Adrenal gland (tissue), 12 donors: ENCODE measurements around the gene ARAP2. TPM values are rescaled to one million over a fixed set of nuclear protein-coding genes. Genes with fewer than 3 reads are reported as not detected.

Experiments used
- DNase-seq, 7 donors: peaks; one replicate each; pipeline ENCODE4 v3.0.0-alpha.2; 2019 to 2020
- H3K27ac ChIP-seq, 5 donors: fragments of 200-600 bp; sonication (generic) in 4 of 5; 1 replicate in 3 of 5; 2 replicates in 2 of 5; pipeline versions ENCODE4 v1.5.1 to v1.8.0; 2016 to 2020; ENCODE audit warnings: mild to moderate bottlenecking in 1 of 5
- H3K27me3 ChIP-seq: fragments of 200-600 bp; 2 replicates; pipeline ENCODE4 v1.8.0; 2021
- H3K36me3 ChIP-seq, 2 donors: fragments of 200-600 bp; replicated peaks in 1 of 2; 1 replicate in 1 of 2; 2 replicates in 1 of 2; pipeline versions ENCODE4 v1.5.1 to v1.8.0; 2018 to 2022
- H3K4me1 ChIP-seq, 2 donors: fragments of 200-600 bp; replicated peaks in 1 of 2; 1 replicate in 1 of 2; 2 replicates in 1 of 2; pipeline versions ENCODE4 v1.5.1 to v1.8.0; 2018 to 2021
- H3K4me3 ChIP-seq, 4 donors: fragments of 200-600 bp; sonication (generic) in 3 of 4; one replicate each; pipeline ENCODE4 v1.5.1; 2016 to 2018
- H3K9me3 ChIP-seq, 3 donors: fragments of 200-600 bp; sonication (generic) in 1 of 3; replicated peaks in 1 of 3; 1 replicate in 2 of 3; 2 replicates in 1 of 3; pipeline versions ENCODE4 v1.5.1 to v1.8.0; 2016 to 2021
- POLR2A ChIP-seq, 2 donors: fragments of 450-650 bp; IDR thresholded peaks; one replicate each; pipeline ENCODE4 v1.6.1; 2017; ENCODE audit warnings: antibody characterized with exemption in 2 of 2, mild to moderate bottlenecking in 2 of 2, moderate library complexity in 1 of 2
- WGBS, 4 donors: extraction: QIAGEN DNeasy Blood & Tissue Kit in 2 of 4; methylation state at CpG; one replicate each; pipeline versions ENCODE4 v1.1.5 to v1.1.7; 2013 to 2017; 5-methylcytosine and 5-hydroxymethylcytosine counted together
- intact Hi-C, 2 donors: fragments of 100-400 bp; cut with DNase I; formaldehyde crosslinking; loops; one replicate each; pipeline versions ENCODE4 v1.14.1 to v1.15.0; 2022 to 2023
- polyA plus RNA-seq, 3 donors: library from polyadenylated mRNA; stranded (reverse); fragments of 200-250 nt in 2 of 3; fragments of 350-450 nt in 1 of 3; fragmentation: Illumina TruSeq in 1 of 3; extraction: RNeasy Lipid Tissue Mini Kit (QIAGEN cat#74804) in 1 of 3; gene quantifications; one replicate each; pipeline ENCODE4 v1.2.3, GENCODE V29; 2013 to 2014
- total RNA-seq, 9 donors: library from RNA; depleted of rRNA in 4 of 9; stranded (reverse); fragments of >200 nt in 4 of 9; fragments of 120-200 nt in 1 of 9; fragmentation: NEBNext Ultra II Directional in 1 of 9; extraction: Animal tissue kit (Norgen Biotek cat#: 25700) in 1 of 9; gene quantifications; one replicate each; pipeline versions ENCODE4 v1.1.0 to v1.2.4, GENCODE V29; 2013 to 2023
- TF ChIP-seq, protein P1 (sequence below), 6 experiments: fragments of 450-650 bp in 4 of 6; fragments of 200-600 bp in 2 of 6; sonication (generic) in 1 of 6; IDR thresholded peaks; 1 replicate in 5 of 6; 2 replicates in 1 of 6; pipeline versions ENCODE4 v1.5.1 to v1.8.0; 2016 to 2021; ENCODE audit warnings: antibody characterized with exemption in 6 of 6, mild to moderate bottlenecking in 2 of 6, moderate library complexity in 1 of 6
- donor health status: healthy with polysubstance abuse.
- donor health status: Bipolar disorder and iron deficiency.
- donor health status: DM: yes; HTN: yes; CAD: no.
- donor health status: DM: no; HTN: no; CAD: no.
- donor health status: DM: no; HTN: no; CAD: no.
- donor health status: DM: yes; HTN: yes; CAD: no.

ARAP2 gene
- total and polyA plus RNA-seq, 12 donors, result 0.81 to 23.7 (median 4.4) TPM

DNA sequence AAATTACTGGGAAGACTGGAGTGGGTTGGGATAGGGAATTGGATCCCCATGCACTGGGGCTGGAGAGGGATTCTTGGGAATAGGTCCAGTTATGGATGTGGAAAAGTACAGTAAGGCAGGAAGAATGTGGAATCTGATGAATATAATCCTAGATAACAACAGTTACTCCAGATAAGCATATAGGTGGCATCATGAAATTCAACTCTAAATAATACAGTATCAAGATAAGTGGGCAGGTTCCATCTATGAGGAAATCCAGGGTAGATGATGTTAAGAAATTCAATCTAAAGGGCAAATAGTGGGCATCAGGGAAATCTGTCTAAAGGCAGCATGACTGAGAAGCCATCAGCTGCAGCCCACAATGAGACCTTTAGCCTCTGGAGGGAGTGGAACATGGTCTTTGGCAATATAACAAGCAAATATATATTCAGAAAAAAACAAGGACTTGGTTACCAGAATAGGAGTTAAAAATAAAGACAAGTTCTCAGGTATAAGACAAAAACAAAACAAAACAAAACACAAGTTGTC lies 38.3 kb upstream of the ARAP2 start:
- Histone ChIP-seq H3K27me3 (no peaks in the 10 kb centered on the region), H3K27ac (no peak overlapping the region), H3K4me3 (no peak overlapping the region), H3K9me3 (no peaks in the 10 kb centered on the region), H3K36me3 (no peaks in the 10 kb centered on the region), H3K4me1 (no peaks in the 10 kb centered on the region)
- DNase-seq, result no peak
- no peak for TF ChIP-seq POLR2A (IDR thresholded peaks at IDR 0.05)
- TF ChIP-seq, protein P1, sequence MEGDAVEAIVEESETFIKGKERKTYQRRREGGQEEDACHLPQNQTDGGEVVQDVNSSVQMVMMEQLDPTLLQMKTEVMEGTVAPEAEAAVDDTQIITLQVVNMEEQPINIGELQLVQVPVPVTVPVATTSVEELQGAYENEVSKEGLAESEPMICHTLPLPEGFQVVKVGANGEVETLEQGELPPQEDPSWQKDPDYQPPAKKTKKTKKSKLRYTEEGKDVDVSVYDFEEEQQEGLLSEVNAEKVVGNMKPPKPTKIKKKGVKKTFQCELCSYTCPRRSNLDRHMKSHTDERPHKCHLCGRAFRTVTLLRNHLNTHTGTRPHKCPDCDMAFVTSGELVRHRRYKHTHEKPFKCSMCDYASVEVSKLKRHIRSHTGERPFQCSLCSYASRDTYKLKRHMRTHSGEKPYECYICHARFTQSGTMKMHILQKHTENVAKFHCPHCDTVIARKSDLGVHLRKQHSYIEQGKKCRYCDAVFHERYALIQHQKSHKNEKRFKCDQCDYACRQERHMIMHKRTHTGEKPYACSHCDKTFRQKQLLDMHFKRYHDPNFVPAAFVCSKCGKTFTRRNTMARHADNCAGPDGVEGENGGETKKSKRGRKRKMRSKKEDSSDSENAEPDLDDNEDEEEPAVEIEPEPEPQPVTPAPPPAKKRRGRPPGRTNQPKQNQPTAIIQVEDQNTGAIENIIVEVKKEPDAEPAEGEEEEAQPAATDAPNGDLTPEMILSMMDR (IDR thresholded peaks at IDR 0.05), result no peak
- intact Hi-C loops, result no loop called here

DNA sequence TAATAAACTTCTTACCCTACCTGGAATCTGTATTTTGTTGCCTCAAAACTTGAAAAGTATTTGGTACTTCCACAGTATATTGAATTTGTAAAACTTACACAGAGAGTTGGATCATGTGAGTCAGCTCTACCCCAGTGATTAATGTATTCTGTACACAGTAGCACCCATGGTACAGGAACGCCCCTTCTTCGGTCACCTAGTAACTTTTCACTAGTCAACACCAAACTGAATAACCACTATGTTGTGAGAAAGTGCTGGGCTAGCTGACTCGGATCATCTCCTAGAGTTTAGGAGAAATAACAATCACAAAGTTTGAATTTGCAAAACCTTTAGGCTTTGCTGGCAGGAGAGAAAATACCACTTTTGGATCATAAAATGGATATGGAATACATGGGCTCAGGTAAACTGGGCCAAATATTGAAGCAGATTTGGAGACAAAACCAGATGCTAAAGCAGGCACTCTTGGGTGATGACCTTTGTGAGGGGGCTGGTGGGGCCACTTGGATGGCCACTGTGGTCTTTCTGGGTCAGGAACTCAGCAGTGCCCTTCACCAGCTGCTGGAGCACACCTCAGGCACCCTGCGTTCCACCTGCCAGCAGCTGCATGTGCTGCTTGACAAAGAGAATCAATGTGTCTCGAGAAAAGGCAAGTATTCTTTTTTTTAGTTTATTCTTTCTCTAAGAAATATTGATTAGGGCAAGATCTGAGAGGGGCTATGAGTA lies 37.2 kb upstream of the ARAP2 start, which contains the start of gene DTHD1:
TSS of gene DTHD1 (plus strand) at position 233 of the 723 bp plus-strand sequence. CDS start at position 376, 143 bp downstream.
- Histone ChIP-seq H3K4me3 (no peak within 1 kb of the TSS), H3K27ac (no peak within 1 kb of the TSS), H3K36me3 (no peaks in the 10 kb centered on the region), H3K27me3 (no peaks in the 10 kb centered on the region), H3K9me3 (no peaks in the 10 kb centered on the region), H3K4me1 (no peaks in the 10 kb centered on the region)
- intact Hi-C loops, result no loop called here
- DNase-seq, result no peak
- 77 to 83% (median 80%) methylated on average over 5 of the region's 5 CpGs for WGBS, 4 donors
- TF ChIP-seq, protein P1 (IDR thresholded peaks at IDR 0.05), result no peak
- no peak for TF ChIP-seq POLR2A (IDR thresholded peaks at IDR 0.05)

DNA sequence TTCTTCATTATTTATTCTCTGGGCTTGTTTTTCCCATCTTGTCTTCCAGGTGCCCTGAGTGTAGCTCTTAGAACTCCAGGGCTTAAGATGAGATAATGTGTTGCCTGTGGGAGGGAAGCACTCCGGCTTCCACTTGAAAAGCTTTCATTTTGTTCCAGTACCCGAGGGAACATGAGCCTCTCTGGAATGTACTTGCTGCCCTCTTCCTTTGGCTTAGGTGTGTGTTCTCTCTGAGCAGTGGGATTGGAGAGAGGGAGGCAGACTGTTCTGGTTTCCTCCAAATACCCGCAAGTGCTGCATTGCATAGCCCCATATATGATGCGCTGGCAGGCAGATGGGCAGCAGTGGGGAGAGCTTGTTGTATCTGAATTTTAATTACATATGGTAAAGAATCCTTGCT lies 36.2 kb upstream of the ARAP2 start:
- Histone ChIP-seq H3K27me3 (no peaks in the 10 kb centered on the region), H3K4me3 (no peak overlapping the region), H3K27ac (no peak overlapping the region), H3K4me1 (no peaks in the 10 kb centered on the region), H3K9me3 (no peaks in the 10 kb centered on the region), H3K36me3 (no peaks in the 10 kb centered on the region)
- intact Hi-C loops, result no loop called here
- 53 to 57% (median 55%) methylated on average over 4 of the region's 4 CpGs for WGBS, 4 donors
- TF ChIP-seq, protein P1 (IDR thresholded peaks at IDR 0.05), result no peak
- TF ChIP-seq POLR2A (IDR thresholded peaks at IDR 0.05), result no peak
- DNase-seq, result no peak

DNA sequence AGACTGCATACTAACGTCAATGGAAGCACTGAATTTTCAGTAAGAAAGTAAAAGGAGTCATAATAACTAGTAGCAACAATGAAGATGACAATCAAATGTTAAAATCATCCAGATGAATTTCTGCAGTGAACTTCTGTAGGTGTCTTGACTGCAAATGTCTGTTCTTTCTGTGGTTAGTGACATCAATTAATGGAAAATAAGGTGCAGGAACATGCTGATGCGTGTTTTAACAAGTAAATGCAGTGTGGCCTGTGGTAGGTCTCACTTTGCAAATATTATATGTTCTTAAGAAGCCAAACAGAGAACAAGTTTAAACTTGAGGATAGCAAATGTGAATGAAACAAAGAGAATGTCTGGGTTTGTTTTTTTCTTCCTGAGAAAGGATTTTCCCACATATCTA lies 34.5 kb upstream of the ARAP2 start:
- no peak for TF ChIP-seq POLR2A (IDR thresholded peaks at IDR 0.05)
- TF ChIP-seq, protein P1 (IDR thresholded peaks at IDR 0.05), result no peak
- WGBS, 4 donors, result 57 to 69% (median 66%) methylated on average over 2 of the region's 2 CpGs
- Histone ChIP-seq H3K9me3 (no peaks in the 10 kb centered on the region), H3K4me1 (no peaks in the 10 kb centered on the region), H3K36me3 (no peaks in the 10 kb centered on the region), H3K27ac (no peak overlapping the region), H3K27me3 (no peaks in the 10 kb centered on the region), H3K4me3 (no peak overlapping the region)
- no peak for DNase-seq
- intact Hi-C loops, result no loop called here
